Lung (tissue), 12 donors: ENCODE results near the gene MYO16. TPM values are rescaled to one million over a fixed set of nuclear protein-coding genes. Genes with fewer than 3 reads are reported as not detected.

Experiments used
- ATAC-seq: fragments of 200-7000 bp; cut with Tn5 transposase; one replicate; pipeline ENCODE4 v1.9.1; 2020; ENCODE audit warnings: moderate number of reproducible peaks; ENCODE audit not compliant: insufficient read depth, low FRiP score
- DNase-seq, 3 donors: peaks; one replicate each; pipeline ENCODE4 v3.0.0-alpha.2; 2013 to 2017
- H3K27ac ChIP-seq, 2 donors: one replicate each; pipeline ENCODE4 v1.5.1; 2013; ENCODE audit warnings: mild to moderate bottlenecking in 2 of 2, moderate library complexity in 2 of 2, control low read depth in 1 of 2, inconsistent platforms in 1 of 2, low read depth in 1 of 2, low read length in 1 of 2
- H3K27me3 ChIP-seq, 3 donors: one replicate each; pipeline ENCODE4 v1.5.1; 2013; ENCODE audit warnings: low read length in 2 of 3; ENCODE audit not compliant: control insufficient read depth in 3 of 3, insufficient read depth in 3 of 3
- H3K36me3 ChIP-seq, 4 donors: one replicate each; pipeline ENCODE4 v1.5.1; 2013; ENCODE audit warnings: low read length in 4 of 4, mild to moderate bottlenecking in 1 of 4, moderate library complexity in 1 of 4; ENCODE audit not compliant: control insufficient read depth in 4 of 4, insufficient read depth in 4 of 4
- H3K4me1 ChIP-seq, 5 donors: one replicate each; pipeline ENCODE4 v1.5.1; 2013; ENCODE audit warnings: low read length in 5 of 5, mild to moderate bottlenecking in 2 of 5, moderate library complexity in 1 of 5; ENCODE audit not compliant: control insufficient read depth in 5 of 5, insufficient read depth in 5 of 5
- H3K4me3 ChIP-seq: one replicate; pipeline ENCODE4 v1.5.1; 2013; ENCODE audit warnings: mild to moderate bottlenecking, control low read depth, moderate library complexity
- H3K9ac ChIP-seq, 2 donors: one replicate each; pipeline ENCODE4 v1.5.1; 2013; ENCODE audit warnings: low read length in 2 of 2, control low read depth in 1 of 2; ENCODE audit not compliant: insufficient read depth in 1 of 2
- H3K9me3 ChIP-seq, 4 donors: one replicate each; pipeline ENCODE4 v1.5.1; 2013; ENCODE audit warnings: low read length in 3 of 4, mild to moderate bottlenecking in 1 of 4, moderate library complexity in 1 of 4; ENCODE audit not compliant: control insufficient read depth in 4 of 4, insufficient read depth in 3 of 4
- WGBS, 2 donors: extraction: QIAGEN DNeasy Blood & Tissue Kit; methylation state at CpG; one replicate each; pipeline ENCODE4 v1.1.7; 2013; 5-methylcytosine and 5-hydroxymethylcytosine counted together
- polyA plus RNA-seq, 2 donors: library from polyadenylated mRNA; stranded (reverse); fragments of 200-250 nt; gene quantifications; one replicate each; pipeline ENCODE4 v1.2.1, GENCODE V29; 2013
- total RNA-seq, 2 donors: library from RNA; depleted of rRNA in 1 of 2; stranded (reverse); fragments of >200 nt in 1 of 2; gene quantifications; one replicate each; pipeline ENCODE4 v1.2.1, GENCODE V29; 2014 to 2021
- TF ChIP-seq, protein P1 (sequence below): IDR thresholded peaks from 2 replicates; pipeline ENCODE4 v1.5.1; 2012; ENCODE audit warnings: mild to moderate bottlenecking; ENCODE audit errors: control extremely low read depth, extremely low read depth
- donor health status: control.
- donor health status: control.
- donor health status: Bipolar disorder and iron deficiency.
- donor health status: healthy.
- donor health status: DM: yes; HTN: yes; CAD: no.

Gene MYO16
- total and polyA plus RNA-seq, 4 donors: 0.12 to 13.8 (median 0.88) TPM

DNA sequence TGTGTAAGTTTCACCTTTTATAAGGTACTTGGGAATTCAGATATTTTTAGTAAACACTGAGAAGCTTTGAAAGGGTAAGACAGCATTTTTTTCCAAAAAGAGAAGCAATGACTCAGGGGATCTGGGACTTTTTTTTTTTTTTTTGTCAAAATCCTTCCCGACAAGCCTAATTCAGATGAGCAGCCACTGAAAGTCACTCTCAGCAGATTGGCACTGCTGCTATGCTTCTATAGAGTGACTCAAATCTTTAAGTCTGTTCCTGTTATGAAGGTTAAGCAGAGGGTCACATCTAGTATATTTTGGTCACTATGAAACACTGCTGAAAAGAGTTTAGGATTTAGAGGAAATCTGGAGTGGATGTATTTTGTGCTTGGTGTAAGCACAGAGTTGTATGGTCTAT, 571.1 kb downstream of the MYO16 start:
- no peak overlapping the region for H3K27ac ChIP-seq
- DNase-seq: no peak
- no peaks in the 10 kb centered on the region for H3K27me3 ChIP-seq
- 64 to 83% methylated on average over 1 of the region's 1 CpG for WGBS, 2 donors
- H3K36me3 ChIP-seq: no peaks in the 10 kb centered on the region
- TF ChIP-seq, protein P1, sequence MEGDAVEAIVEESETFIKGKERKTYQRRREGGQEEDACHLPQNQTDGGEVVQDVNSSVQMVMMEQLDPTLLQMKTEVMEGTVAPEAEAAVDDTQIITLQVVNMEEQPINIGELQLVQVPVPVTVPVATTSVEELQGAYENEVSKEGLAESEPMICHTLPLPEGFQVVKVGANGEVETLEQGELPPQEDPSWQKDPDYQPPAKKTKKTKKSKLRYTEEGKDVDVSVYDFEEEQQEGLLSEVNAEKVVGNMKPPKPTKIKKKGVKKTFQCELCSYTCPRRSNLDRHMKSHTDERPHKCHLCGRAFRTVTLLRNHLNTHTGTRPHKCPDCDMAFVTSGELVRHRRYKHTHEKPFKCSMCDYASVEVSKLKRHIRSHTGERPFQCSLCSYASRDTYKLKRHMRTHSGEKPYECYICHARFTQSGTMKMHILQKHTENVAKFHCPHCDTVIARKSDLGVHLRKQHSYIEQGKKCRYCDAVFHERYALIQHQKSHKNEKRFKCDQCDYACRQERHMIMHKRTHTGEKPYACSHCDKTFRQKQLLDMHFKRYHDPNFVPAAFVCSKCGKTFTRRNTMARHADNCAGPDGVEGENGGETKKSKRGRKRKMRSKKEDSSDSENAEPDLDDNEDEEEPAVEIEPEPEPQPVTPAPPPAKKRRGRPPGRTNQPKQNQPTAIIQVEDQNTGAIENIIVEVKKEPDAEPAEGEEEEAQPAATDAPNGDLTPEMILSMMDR: no peak
- no peaks in the 10 kb centered on the region for H3K9me3 ChIP-seq
- H3K4me3 ChIP-seq: no peak overlapping the region
- ATAC-seq: no peak
- no peak overlapping the region for H3K9ac ChIP-seq
- H3K4me1 ChIP-seq: no peaks in the 10 kb centered on the region

DNA sequence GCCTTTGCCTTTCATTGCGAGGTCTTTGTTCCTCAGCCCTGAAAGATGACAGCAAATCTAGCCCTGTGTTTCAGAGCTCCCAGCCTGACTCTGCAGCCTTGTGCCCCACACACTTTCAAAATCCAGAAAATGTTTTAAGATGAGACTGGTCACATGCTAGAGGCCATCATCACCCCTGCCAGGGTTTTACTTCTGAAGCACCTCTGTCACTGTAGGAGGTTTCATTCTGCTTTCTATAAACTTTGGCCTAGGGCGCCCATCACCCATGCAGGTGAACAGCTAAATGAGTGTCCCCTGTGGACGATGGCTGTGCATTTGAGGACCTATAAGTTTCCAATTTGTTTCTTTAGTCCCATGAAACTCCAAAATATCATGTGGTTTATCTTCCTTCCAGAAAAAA, 574.2 kb downstream of the MYO16 start:
- no peak overlapping the region for H3K9ac ChIP-seq
- WGBS, 2 donors: 92 to 93% methylated on average over 3 of the region's 3 CpGs
- TF ChIP-seq, protein P1: no peak

DNA sequence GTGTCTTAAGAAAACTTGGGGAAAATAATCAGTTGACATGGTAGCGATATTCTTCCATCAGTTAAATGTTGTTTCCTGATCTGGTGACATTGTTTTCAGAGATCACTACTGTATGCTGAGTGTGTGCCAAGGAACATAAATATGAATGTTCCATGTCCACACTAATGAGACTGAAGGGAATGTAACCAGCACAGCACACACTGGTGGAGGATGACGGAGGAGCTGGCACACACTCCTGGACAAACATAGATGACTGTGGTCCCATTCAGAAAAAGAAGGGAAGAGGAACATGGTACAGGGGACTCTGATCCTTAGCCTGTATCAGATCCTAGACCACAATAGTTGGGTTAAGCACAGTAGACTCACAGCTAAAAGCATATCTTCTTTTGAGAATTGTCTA, 574.8 kb downstream of the MYO16 start:
- Histone ChIP-seq H3K27ac (peak overlapping the region in 1 of 2 donors; percentile 20), H3K9ac (no peak overlapping the region), H3K4me1 (no peaks in the 10 kb centered on the region), H3K27me3 (no peaks in the 10 kb centered on the region), H3K9me3 (peaks cover 0 to 2% (median 0%) of the 10 kb centered on the region in 4 donors), H3K4me3 (no peak overlapping the region), H3K36me3 (no peaks in the 10 kb centered on the region)
- ATAC-seq (peak; percentile 11), DNase-seq (peak in 1 of 3 donors; percentile 3)
- 72 to 83% methylated on average over 2 of the region's 2 CpGs for WGBS, 2 donors
- TF ChIP-seq, protein P1: no peak

More for the DNA sequence above, 574.2 kb downstream of the MYO16 start:
- no peak for DNase-seq
- H3K27ac ChIP-seq: no peak overlapping the region
- H3K4me3 ChIP-seq: no peak overlapping the region
- H3K9me3 ChIP-seq: no peaks in the 10 kb centered on the region
- no peak for ATAC-seq
- H3K27me3 ChIP-seq: no peaks in the 10 kb centered on the region
- H3K36me3 ChIP-seq: no peaks in the 10 kb centered on the region
- no peaks in the 10 kb centered on the region for H3K4me1 ChIP-seq

DNA sequence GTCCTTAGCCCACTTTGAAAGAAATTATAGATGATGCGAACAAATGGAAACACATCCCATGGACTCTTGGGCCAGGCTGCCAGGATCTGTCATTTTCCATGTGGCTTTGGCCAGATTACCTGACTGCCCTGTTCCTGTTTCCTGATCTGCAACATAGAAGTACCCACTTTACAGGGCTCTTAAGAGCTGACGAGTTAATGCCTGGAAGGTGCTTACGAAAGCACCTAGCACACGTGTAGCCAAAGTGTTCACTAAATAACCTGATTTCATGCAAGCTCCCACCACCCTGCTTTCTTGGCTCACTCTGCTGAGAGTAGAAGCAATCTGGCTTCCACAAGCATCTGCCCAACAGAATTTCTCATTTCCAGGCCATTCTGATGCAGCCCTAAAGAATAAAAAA, 575.2 kb downstream of the MYO16 start:
- H3K27me3 ChIP-seq: no peaks in the 10 kb centered on the region
- peaks cover 0 to 2% (median 0%) of the 10 kb centered on the region in 4 donors for H3K9me3 ChIP-seq
- no peak overlapping the region for H3K4me3 ChIP-seq
- TF ChIP-seq, protein P1: no peak
- peak in 1 of 3 donors; percentile 13 for DNase-seq
- H3K27ac ChIP-seq: peak overlapping the region in 1 of 2 donors; percentile 20
- ATAC-seq: peak; percentile 82
- no peak overlapping the region for H3K9ac ChIP-seq
- whole genome bisulfite sequencing, 2 donors: 69 to 84% methylated on average over 4 of the region's 4 CpGs
- no peaks in the 10 kb centered on the region for H3K4me1 ChIP-seq
- H3K36me3 ChIP-seq: no peaks in the 10 kb centered on the region
